H1 (cell line): ENCODE measurements around the gene COL4A2. TPM values are rescaled to one million over a fixed set of nuclear protein-coding genes. Genes with fewer than 3 reads are reported as not detected.

Experiments
- CTCF ChIA-PET: fragments of 300-600 bp; sonication (Branson Sonifier 250); formaldehyde crosslinking; loops from one replicate; lab custom pipeline; 2021; ENCODE audit not compliant: partially characterized antibody; lab: Charles Lee
- POLR2A ChIA-PET: fragments of 300-600 bp; sonication (Branson Sonifier 250); formaldehyde crosslinking; loops from one replicate; lab custom pipeline; 2021; ENCODE audit warnings: inconsistent platforms; ENCODE audit not compliant: partially characterized antibody; lab: Charles Lee
- DNase-seq, 2 experiments: peaks; one replicate each; pipeline versions ENCODE4 v3.0.0 to v3.0.0-alpha.2; 2010 to 2022; ENCODE audit warnings: low spot score in 2 of 2, low read depth in 1 of 2, mixed read lengths in 1 of 2
- FAIRE-seq: peaks from 2 replicates; lab custom pipeline; 2011; peaks lifted over from hg19 to GRCh38; lab: Jason Lieb, UNC
- H2AFZ ChIP-seq: 2 replicates; pipeline ENCODE4 v1.8.1; 2012; ENCODE audit warnings: low read length, inconsistent platforms
- H2AK5ac ChIP-seq: 2 replicates; pipeline ENCODE4 v1.6.1; 2013; ENCODE audit warnings: low read depth, low read length
- H2BK120ac ChIP-seq: replicated peaks from 2 replicates; pipeline ENCODE3; 2013; ENCODE audit warnings: low read depth, low read length, inconsistent platforms
- H2BK12ac ChIP-seq: 2 replicates; pipeline ENCODE4 v1.6.1; 2013; ENCODE audit warnings: low read depth, low read length
- H2BK15ac ChIP-seq: 2 replicates; pipeline ENCODE4 v1.6.1; 2013; ENCODE audit warnings: low read length
- H2BK20ac ChIP-seq: 2 replicates; pipeline ENCODE4 v1.6.1; 2013; ENCODE audit warnings: low read length
- H2BK5ac ChIP-seq: 2 replicates; pipeline ENCODE4 v1.6.1; 2013; ENCODE audit warnings: low read depth, low read length
- H3K14ac ChIP-seq: 2 replicates; pipeline ENCODE4 v1.6.1; 2013; ENCODE audit warnings: inconsistent platforms; ENCODE audit not compliant: insufficient read length
- H3K18ac ChIP-seq: 2 replicates; pipeline ENCODE4 v1.6.1; 2013; ENCODE audit warnings: low read length; ENCODE audit errors: extremely low read depth
- H3K23ac ChIP-seq: 2 replicates; pipeline ENCODE4 v1.6.1; 2013; ENCODE audit warnings: inconsistent platforms; ENCODE audit not compliant: insufficient read length
- H3K23me2 ChIP-seq: 2 replicates; pipeline ENCODE4 v1.6.1; 2013; ENCODE audit warnings: low read depth, low read length
- H3K27ac ChIP-seq: 2 replicates; pipeline ENCODE4 v1.6.1; 2011; ENCODE audit warnings: low read depth, low read length, inconsistent platforms
- H3K27me3 ChIP-seq, 4 experiments: replicated peaks in 1 of 4; 1 replicate in 1 of 4; 2 replicates in 3 of 4; pipeline versions ENCODE4 v1.6.1 to v1.8.1; 2011 to 2013; ENCODE audit warnings: low read length in 3 of 4, mild to moderate bottlenecking in 3 of 4, inconsistent platforms in 2 of 4, mixed read lengths in 2 of 4, moderate library complexity in 1 of 4; ENCODE audit not compliant: control insufficient read depth in 3 of 4, insufficient read depth in 3 of 4; ENCODE audit errors: extremely low read depth in 1 of 4
- H3K36me3 ChIP-seq, 4 experiments: 2 replicates each; pipeline versions ENCODE4 v1.6.1 to v1.8.1; 2011 to 2013; ENCODE audit warnings: mild to moderate bottlenecking in 4 of 4, low read length in 3 of 4, moderate library complexity in 2 of 4, control low read depth in 1 of 4, inconsistent platforms in 1 of 4; ENCODE audit not compliant: insufficient read depth in 4 of 4, control insufficient read depth in 2 of 4
- H3K4ac ChIP-seq: replicated peaks from 2 replicates; pipeline ENCODE3; 2013; ENCODE audit warnings: low read length, low read depth, mixed read lengths, inconsistent platforms; ENCODE audit not compliant: insufficient read length
- H3K4me1 ChIP-seq, 4 experiments: replicated peaks in 1 of 4; 1 replicate in 1 of 4; 2 replicates in 3 of 4; pipeline versions ENCODE4 v1.6.1 to v1.8.1; 2011 to 2013; ENCODE audit warnings: low read length in 3 of 4, inconsistent platforms in 2 of 4, mixed read lengths in 1 of 4; ENCODE audit not compliant: insufficient read depth in 4 of 4, control insufficient read depth in 3 of 4
- H3K4me2 ChIP-seq, 2 experiments: 2 replicates each; pipeline versions ENCODE4 v1.6.1 to v1.8.1; 2011 to 2013; ENCODE audit warnings: low read depth in 2 of 2, low read length in 2 of 2, control low read depth in 1 of 2, inconsistent platforms in 1 of 2, mild to moderate bottlenecking in 1 of 2; ENCODE audit not compliant: insufficient read depth in 1 of 2
- H3K4me3 ChIP-seq, 4 experiments: fragments of 200-600, 300-600 bp in 1 of 4; sonication (generic), shearing (Covaris generic), sonication (Bioruptor Twin) in 1 of 4; 2 replicates each; pipeline versions ENCODE4 v1.5.1 to v1.8.1; 2011 to 2016; ENCODE audit warnings: low read length in 4 of 4, low read depth in 3 of 4, control low read depth in 2 of 4, inconsistent platforms in 2 of 4, mild to moderate bottlenecking in 2 of 4, mixed read lengths in 1 of 4, moderate library complexity in 1 of 4; ENCODE audit not compliant: insufficient read depth in 2 of 4; ENCODE audit errors: extremely low read depth in 1 of 4
- H3K56ac ChIP-seq: replicated peaks from 2 replicates; pipeline ENCODE3; 2013; ENCODE audit warnings: low read depth, mild to moderate bottlenecking, mixed read lengths, low read length, inconsistent platforms; ENCODE audit not compliant: insufficient read length
- H3K79me1 ChIP-seq: 2 replicates; pipeline ENCODE4 v1.6.1; 2013; ENCODE audit warnings: low read depth, low read length, control low read depth
- H3K79me2 ChIP-seq, 2 experiments: 2 replicates each; pipeline versions ENCODE4 v1.6.1 to v1.8.1; 2012 to 2013; ENCODE audit warnings: low read length in 2 of 2, mild to moderate bottlenecking in 2 of 2, inconsistent platforms in 1 of 2; ENCODE audit not compliant: insufficient read depth in 2 of 2, control insufficient read depth in 1 of 2
- H3K9ac ChIP-seq, 4 experiments: replicated peaks in 1 of 4; 1 replicate in 1 of 4; 2 replicates in 3 of 4; pipeline versions ENCODE4 v1.6.1 to v1.8.1; 2011 to 2013; ENCODE audit warnings: low read depth in 3 of 4, low read length in 3 of 4, control low read depth in 2 of 4, mild to moderate bottlenecking in 2 of 4, moderate library complexity in 2 of 4, inconsistent platforms in 1 of 4; ENCODE audit errors: extremely low read depth in 1 of 4
- H3K9me3 ChIP-seq, 2 experiments: 2 replicates each; pipeline versions ENCODE4 v1.6.1 to v1.8.1; 2012 to 2013; ENCODE audit warnings: mild to moderate bottlenecking in 2 of 2, moderate library complexity in 2 of 2, control low read depth in 1 of 2, inconsistent platforms in 1 of 2, low read depth in 1 of 2, low read length in 1 of 2, mixed read lengths in 1 of 2; ENCODE audit not compliant: insufficient read depth in 2 of 2
- H4K20me1 ChIP-seq, 2 experiments: replicated peaks in 1 of 2; 2 replicates each; pipeline versions ENCODE3 to v1.8.1; 2011 to 2013; ENCODE audit warnings: inconsistent platforms in 2 of 2, low read length in 2 of 2, mild to moderate bottlenecking in 1 of 2; ENCODE audit not compliant: insufficient read depth in 2 of 2, control insufficient read depth in 1 of 2
- H4K5ac ChIP-seq: 2 replicates; pipeline ENCODE4 v1.6.1; 2013; ENCODE audit warnings: low read length, low read depth, mixed read lengths, inconsistent platforms; ENCODE audit not compliant: insufficient read length
- H4K8ac ChIP-seq: 2 replicates; pipeline ENCODE4 v1.8.0; 2013; ENCODE audit warnings: mild to moderate bottlenecking, moderate library complexity, low read length, inconsistent platforms; ENCODE audit not compliant: insufficient read depth; ENCODE audit errors: extremely low read depth
- H4K91ac ChIP-seq: replicated peaks from 2 replicates; pipeline ENCODE3; 2013; ENCODE audit warnings: low read length, mixed read lengths, inconsistent platforms; ENCODE audit not compliant: insufficient read length
- BRCA1 ChIP-seq: IDR thresholded peaks from 2 replicates; pipeline ENCODE4 v1.6.1; 2012; ENCODE audit warnings: low read depth, low read length, improper control_type of control experiment
- SP1 ChIP-seq: IDR thresholded peaks from 2 replicates; pipeline ENCODE4 v1.6.1; 2011; ENCODE audit warnings: low read depth, low read length
- WGBS, 2 experiments: shearing (Covaris generic) in 1 of 2; methylation state at CpG; one replicate each; pipeline versions ENCODE4 v1.1.6 to v1.1.7; 2013 to 2015; ENCODE audit warnings: low lambda C conversion rate in 2 of 2, mixed read lengths in 2 of 2, inconsistent platforms in 1 of 2, low coverage in 1 of 2, missing lambda C conversion rate in 1 of 2; ENCODE audit not compliant: insufficient replicate concordance in 2 of 2, insufficient coverage in 1 of 2, insufficient read length in 1 of 2; ENCODE audit errors: extremely low coverage in 1 of 2, missing lambda C conversion rate in 1 of 2; 5-methylcytosine and 5-hydroxymethylcytosine counted together
- polyA plus RNA-seq, 7 experiments: library from polyadenylated mRNA; depleted of rRNA in 3 of 7; stranded (reverse) in 5 of 7; unstranded in 2 of 7; fragments of >200 nt in 5 of 7; fragments of 200-250 nt in 2 of 7; gene quantifications; 1 replicate in 5 of 7; 2 replicates in 1 of 7; 4 replicates in 1 of 7; pipeline versions ENCODE4 v1.2.1 to v1.2.3, GENCODE V29; 2011 to 2013; ENCODE audit warnings: missing spikeins in 2 of 7, mixed read lengths in 2 of 7
- total RNA-seq: library from RNA; stranded (reverse); fragmentation: NEBNext Ultra II Directional; extraction: Animal tissue kit (Norgen Biotek cat#: 25700); gene quantifications from 2 replicates; pipeline ENCODE4 v1.2.1, GENCODE V29; 2021

COL4A2 gene
- total and polyA plus RNA-seq, 2 of the 8 experiments (the other 6 are each of a cell fraction or from before 2014, with no cell fraction given) = 80.4 to 87.3 TPM

DNA sequence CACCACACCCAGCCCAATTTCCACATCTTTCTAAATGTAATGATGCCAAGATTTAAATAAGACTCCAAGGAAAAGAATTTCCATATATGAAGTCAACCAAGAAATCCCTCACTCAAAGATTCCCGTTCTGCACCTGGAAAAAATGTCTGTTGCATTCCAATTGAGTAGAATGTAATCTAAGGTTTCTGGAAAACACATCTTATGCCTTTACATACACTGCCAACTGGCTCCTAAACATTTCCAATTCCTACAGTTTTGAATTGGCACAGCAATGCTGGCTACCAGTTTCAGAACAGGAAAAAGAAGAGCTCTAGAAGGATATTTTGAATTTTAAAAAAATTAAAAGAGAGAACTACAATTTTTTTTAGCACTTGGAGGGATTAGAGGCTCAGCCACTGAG is 43.0 kb downstream of the COL4A2 start:
- ChIA-PET CTCF (interaction anchor here (0.6 to 3.2 kb wide), 4 partner anchors 10 to 56 kb away, joined by 3 to 36 read pairs (median 4); no protein-coding TSS in a partner anchor), POLR2A (no interaction called here)
- Histone ChIP-seq H3K79me1 (peaks cover 13% of the 10 kb centered on the region), H3K23ac (no peak overlapping the region), H3K4me2 (no peak overlapping the region), H2BK5ac (no peak overlapping the region), H4K20me1 (peaks cover 7 to 8% of the 10 kb centered on the region in 2 experiments), H3K9ac (no peak overlapping the region), H4K5ac (no peak overlapping the region), H4K8ac (no peak overlapping the region; the same call in 1 of the 2 replicates), H3K36me3 (no peaks in the 10 kb centered on the region), H3K14ac (no peak overlapping the region), H2BK15ac (no peak overlapping the region), H2BK12ac (no peak overlapping the region), H3K4me3 (no peak overlapping the region), H3K56ac (no peak overlapping the region), H3K9me3 (no peaks in the 10 kb centered on the region), H2AK5ac (no peak overlapping the region), H3K4me1 (peaks cover 3 to 10% (median 7%) of the 10 kb centered on the region in 4 experiments; a peak in 6 of 7 replicates), H3K23me2 (no peaks in the 10 kb centered on the region), H3K79me2 (peaks cover 0 to 10% of the 10 kb centered on the region in 2 experiments; a peak in 1 of 4 replicates), H3K27me3 (no peaks in the 10 kb centered on the region), H3K18ac (no peak overlapping the region), H2BK120ac (no peak overlapping the region), H4K91ac (no peak overlapping the region), H3K4ac (no peak overlapping the region), H3K27ac (no peak overlapping the region), H2AFZ (no peak overlapping the region), H2BK20ac (no peak overlapping the region)
- DNase-seq = no peak
- WGBS, 2 experiments = 100% methylated on average over 1 of the region's 1 CpG; no CpG with 5 or more reads in 1 of the 2 experiments
- FAIRE-seq = no peak
- TF ChIP-seq BRCA1 (no peak), SP1 (no peak)
